ENCODE measurements around the gene RIPPLY3.

- TF ChIP-seq CTCF (IDR thresholded peaks at IDR 0.05) (no peak), POLR2A (IDR thresholded peaks at IDR 0.05) (no peak)
Observed at GRCh38 chr21:36968976-36969375, 37.5 kb upstream of the RIPPLY3 start.
